HCT116 (cell line): ENCODE data around the gene TGOLN2. TPM values are rescaled to one million over a fixed set of nuclear protein-coding genes. Genes with fewer than 3 reads are reported as not detected.

Experiments used
- ATAC-seq: fragments of 200-7000 bp; cut with Tn5 transposase; 2 replicates; pipeline ENCODE4 v1.9.1; 2020; ENCODE audit warnings: mild to moderate bottlenecking, moderate library complexity
- BruUV-seq: library from RNA; stranded (reverse); fragments of 400-500 nt; replicated peaks from 2 replicates; lab custom pipeline; 2021; lab: Mats Ljungman, UMichigan
- CTCF ChIA-PET: fragments of 300-600 bp; sonication (Branson Sonifier 250); formaldehyde crosslinking; loops from one replicate; lab custom pipeline; 2021; ENCODE audit warnings: antibody characterized with exemption; lab: Charles Lee
- POLR2A ChIA-PET: fragments of 300-600, 350-600 bp; sonication (Branson Sonifier 250); formaldehyde crosslinking; loops from one replicate; lab custom pipeline; 2021; ENCODE audit warnings: antibody characterized with exemption; lab: Charles Lee
- RAD21 ChIA-PET, 2 experiments: fragments of 300-600 bp; sonication (Branson Sonifier 250); formaldehyde crosslinking; loops; one replicate each; lab custom pipeline; 2023; ENCODE audit warnings: low total read pairs in 2 of 2; ENCODE audit not compliant: uncharacterized antibody in 2 of 2, unreplicated experiment in 2 of 2, low non-redundant PET in 1 of 2; lab: Charles Lee
- DNase-seq: peaks from one replicate; pipeline ENCODE4 v3.0.0-alpha.2; 2010; ENCODE audit warnings: low read depth, low spot score
- H2AFZ ChIP-seq: fragments of 200-600 bp; shearing (Covaris generic), sonication (generic); 2 replicates; pipeline ENCODE4 v1.6.1; 2017; ENCODE audit warnings: low read depth, mixed run types, mixed read lengths, antibody characterized with exemption, low read length; ENCODE audit not compliant: poor library complexity, severe bottlenecking
- H3K27ac ChIP-seq: 2 replicates; pipeline ENCODE4 v1.5.1; 2012; ENCODE audit warnings: low read depth, low read length
- H3K27me3 ChIP-seq: fragments of 200-600 bp; sonication (generic); 2 replicates; pipeline ENCODE4 v1.6.1; 2016; ENCODE audit warnings: mixed run types, low read length, mixed read lengths; ENCODE audit not compliant: insufficient read depth
- H3K36me3 ChIP-seq, 2 experiments: fragments of 200-500 bp in 1 of 2; fragments of 200-600 bp in 1 of 2; sonication (Bioruptor generic) in 1 of 2; sonication (generic) in 1 of 2; 2 replicates each; pipeline versions ENCODE4 v1.5.1 to v1.6.1; 2014 to 2016; ENCODE audit warnings: low read length in 2 of 2, inconsistent platforms in 1 of 2, mixed read lengths in 1 of 2, mixed run types in 1 of 2; ENCODE audit not compliant: insufficient read depth in 2 of 2, control insufficient read depth in 1 of 2
- H3K4me1 ChIP-seq, 2 experiments: fragments of 200-600 bp in 1 of 2; sonication (generic) in 1 of 2; 2 replicates each; pipeline versions ENCODE4 v1.5.1 to v1.6.1; 2012 to 2017; ENCODE audit warnings: low read length in 2 of 2, inconsistent platforms in 1 of 2, mild to moderate bottlenecking in 1 of 2, mixed read lengths in 1 of 2, mixed run types in 1 of 2, moderate library complexity in 1 of 2; ENCODE audit not compliant: insufficient read depth in 2 of 2, control insufficient read depth in 1 of 2
- H3K4me2 ChIP-seq: fragments of 200-600 bp; sonication (generic); 2 replicates; pipeline ENCODE4 v1.6.1; 2017; ENCODE audit warnings: mixed run types, low read length, mixed read lengths
- H3K4me3 ChIP-seq, 2 experiments: fragments of 200-600 bp in 1 of 2; sonication (generic) in 1 of 2; replicated peaks in 1 of 2; 2 replicates each; pipeline ENCODE4 v1.5.1; 2011 to 2016; ENCODE audit warnings: low read length in 2 of 2, control low read depth in 1 of 2, low read depth in 1 of 2, mild to moderate bottlenecking in 1 of 2, mixed read lengths in 1 of 2, mixed run types in 1 of 2
- H3K79me2 ChIP-seq: fragments of 200-600 bp; sonication (generic); 2 replicates; pipeline ENCODE4 v1.6.1; 2017; ENCODE audit warnings: mild to moderate bottlenecking, mixed run types, low read length, moderate library complexity, mixed read lengths; ENCODE audit not compliant: insufficient read depth
- H3K9ac ChIP-seq: fragments of 200-600 bp; sonication (generic); 2 replicates; pipeline ENCODE4 v1.6.1; 2016; ENCODE audit warnings: low read length, mixed read lengths
- H3K9me2 ChIP-seq: fragments of 200-600 bp; sonication (generic), shearing (Covaris generic); 2 replicates; pipeline ENCODE4 v1.6.1; 2017; ENCODE audit warnings: mixed run types, mild to moderate bottlenecking, moderate library complexity; ENCODE audit not compliant: insufficient read depth
- H3K9me3 ChIP-seq, 2 experiments: fragments of 200-500 bp in 1 of 2; fragments of 200-600 bp in 1 of 2; sonication (Bioruptor generic) in 1 of 2; sonication (generic) in 1 of 2; 2 replicates each; pipeline ENCODE4 v1.6.1; 2014 to 2017; ENCODE audit warnings: low read length in 2 of 2, mixed read lengths in 2 of 2, inconsistent platforms in 1 of 2, low read depth in 1 of 2, mild to moderate bottlenecking in 1 of 2, mixed run types in 1 of 2, moderate library complexity in 1 of 2; ENCODE audit not compliant: control insufficient read depth in 1 of 2, insufficient read depth in 1 of 2
- H4K20me1 ChIP-seq: fragments of 200-600 bp; sonication (generic), shearing (Covaris generic); 2 replicates; pipeline ENCODE4 v1.6.1; 2017; ENCODE audit warnings: mixed run types, mild to moderate bottlenecking, moderate library complexity; ENCODE audit not compliant: insufficient read depth
- CEBPB ChIP-seq: IDR thresholded peaks from 2 replicates; pipeline ENCODE4 v1.6.1; 2012; ENCODE audit warnings: low read depth
- ELF1 ChIP-seq: IDR thresholded peaks from 2 replicates; pipeline ENCODE4 v1.6.1; 2012; ENCODE audit warnings: low read depth, borderline replicate concordance
- EZH2 ChIP-seq: fragments of 200-600 bp; sonication (generic); IDR thresholded peaks from 2 replicates; pipeline ENCODE4 v1.6.1; 2017; ENCODE audit warnings: antibody characterized with exemption, mixed run types
- EZH2phosphoT487 ChIP-seq: fragments of 200-600 bp; IDR thresholded peaks from 2 replicates; pipeline ENCODE4 v1.6.1; 2018; ENCODE audit warnings: antibody characterized with exemption, borderline replicate concordance
- FOSL1 ChIP-seq: IDR thresholded peaks from 2 replicates; pipeline ENCODE4 v1.6.1; 2012; ENCODE audit warnings: low read depth
- JUND ChIP-seq: IDR thresholded peaks from 2 replicates; pipeline ENCODE4 v1.6.1; 2012
- POLR2AphosphoS5 ChIP-seq: IDR thresholded peaks from 2 replicates; pipeline ENCODE4 v1.6.1; 2011; ENCODE audit warnings: mild to moderate bottlenecking, low read depth, low read length, moderate library complexity
- RAD21 ChIP-seq: IDR thresholded peaks from 2 replicates; pipeline ENCODE4 v1.6.1; 2012; ENCODE audit warnings: low read depth, mild to moderate bottlenecking
- SIN3A ChIP-seq: IDR thresholded peaks from 2 replicates; pipeline ENCODE4 v1.6.1; 2012; ENCODE audit warnings: low read depth
- SP1 ChIP-seq: IDR thresholded peaks from 2 replicates; pipeline ENCODE4 v1.6.1; 2012; ENCODE audit warnings: low read depth
- SRF ChIP-seq: IDR thresholded peaks from 2 replicates; pipeline ENCODE4 v1.6.1; 2012; ENCODE audit warnings: low read depth
- YY1 ChIP-seq: IDR thresholded peaks from 2 replicates; pipeline ENCODE4 v1.6.1; 2011; ENCODE audit warnings: low read length, low read depth, moderate library complexity, mild to moderate bottlenecking; ENCODE audit not compliant: insufficient replicate concordance; ENCODE audit errors: extremely low read depth
- ZFX ChIP-seq: fragments of 450-650 bp; IDR thresholded peaks from 2 replicates; pipeline ENCODE4 v1.6.1; 2017
- ZNF274 ChIP-seq: fragments of 200-500 bp; sonication (Bioruptor generic); IDR thresholded peaks from 2 replicates; pipeline ENCODE4 v1.6.1; 2014; ENCODE audit warnings: mild to moderate bottlenecking, low read depth, low read length, inconsistent platforms
- intact Hi-C: fragments of 100-400 bp; cut with micrococcal nuclease; formaldehyde crosslinking; loops from 2 replicates; pipeline ENCODE4 v1.10.0; 2022
- total RNA-seq: library from RNA; stranded (reverse); gene quantifications from one replicate; pipeline ENCODE4 v1.2.1, GENCODE V29; 2021; ENCODE audit not compliant: unreplicated experiment
- TF ChIP-seq, protein P1 (sequence below): IDR thresholded peaks from 2 replicates; pipeline ENCODE4 v1.6.1; 2012; ENCODE audit warnings: low read depth
- TF ChIP-seq, protein P2 (sequence below): IDR thresholded peaks from 2 replicates; pipeline ENCODE4 v1.6.1; 2012
- TF ChIP-seq, protein P3 (sequence below): IDR thresholded peaks from 2 replicates; pipeline ENCODE4 v1.6.1; 2012
- TF ChIP-seq, protein P4 (sequence below): IDR thresholded peaks from 2 replicates; pipeline ENCODE4 v1.6.1; 2011; ENCODE audit warnings: mild to moderate bottlenecking, low read length, moderate library complexity; ENCODE audit not compliant: insufficient replicate concordance; ENCODE audit errors: extremely low read depth
- TF ChIP-seq, protein P5 (sequence below), 3 experiments: fragments of 200-600 bp in 1 of 3; sonication (generic) in 1 of 3; IDR thresholded peaks in 2 of 3; conservative IDR thresholded peaks in 1 of 3; 2 replicates each; pipeline ENCODE4 v1.5.1; 2012 to 2017; ENCODE audit warnings: low read depth in 2 of 3, low read length in 2 of 3, antibody characterized with exemption in 1 of 3, borderline replicate concordance in 1 of 3, control low read depth in 1 of 3, mild to moderate bottlenecking in 1 of 3, mixed read lengths in 1 of 3, mixed run types in 1 of 3, moderate library complexity in 1 of 3; ENCODE audit not compliant: insufficient read depth in 1 of 3

TGOLN2 gene
- total RNA-seq, 1 experiment from 2014 or later: 43.2 TPM

DNA sequence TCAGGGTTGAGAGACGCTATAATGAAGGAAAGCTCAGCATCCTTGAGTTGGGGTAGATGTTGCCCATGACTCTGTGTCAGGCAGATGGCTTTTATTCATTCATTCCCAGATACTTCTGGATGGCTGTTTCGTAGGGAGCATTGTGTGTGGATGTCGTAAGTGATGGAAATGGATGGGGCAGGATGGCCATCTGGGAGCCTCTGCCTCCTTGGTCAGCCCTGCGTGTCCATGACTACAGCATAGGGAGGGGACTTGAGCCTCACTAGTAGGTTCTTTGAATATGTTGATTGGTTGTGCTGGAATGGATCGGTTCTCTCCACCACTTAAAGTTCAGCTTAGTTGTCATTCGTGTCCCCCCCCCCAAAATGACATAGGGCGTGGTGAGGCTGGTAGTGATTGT is 44.9 kb downstream of the TGOLN2 start:
- ChIA-PET RAD21 (no interaction called here), CTCF (no interaction called here), POLR2A (no interaction called here)
- Histone ChIP-seq H3K4me3 (no peak overlapping the region), H3K79me2 (no peaks in the 10 kb centered on the region), H3K9me3 (no peaks in the 10 kb centered on the region), H3K4me1 (peaks cover 0 to 8% of the 10 kb centered on the region in 2 experiments; a peak in 2 of 4 replicates), H3K9me2 (no peaks in the 10 kb centered on the region), H3K4me2 (no peak overlapping the region), H3K27me3 (no peaks in the 10 kb centered on the region), H2AFZ (no peak overlapping the region), H3K9ac (no peak overlapping the region), H4K20me1 (no peaks in the 10 kb centered on the region), H3K27ac (no peak overlapping the region), H3K36me3 (no peaks in the 10 kb centered on the region)
- BruUV-seq: no TSS peak
- TF ChIP-seq YY1: no peak
- no peak for TF ChIP-seq RAD21
- no peak for TF ChIP-seq FOSL1
- no peak for TF ChIP-seq SRF
- TF ChIP-seq ELF1: no peak
- TF ChIP-seq JUND: no peak
- no peak for TF ChIP-seq EZH2
- TF ChIP-seq, protein P1, sequence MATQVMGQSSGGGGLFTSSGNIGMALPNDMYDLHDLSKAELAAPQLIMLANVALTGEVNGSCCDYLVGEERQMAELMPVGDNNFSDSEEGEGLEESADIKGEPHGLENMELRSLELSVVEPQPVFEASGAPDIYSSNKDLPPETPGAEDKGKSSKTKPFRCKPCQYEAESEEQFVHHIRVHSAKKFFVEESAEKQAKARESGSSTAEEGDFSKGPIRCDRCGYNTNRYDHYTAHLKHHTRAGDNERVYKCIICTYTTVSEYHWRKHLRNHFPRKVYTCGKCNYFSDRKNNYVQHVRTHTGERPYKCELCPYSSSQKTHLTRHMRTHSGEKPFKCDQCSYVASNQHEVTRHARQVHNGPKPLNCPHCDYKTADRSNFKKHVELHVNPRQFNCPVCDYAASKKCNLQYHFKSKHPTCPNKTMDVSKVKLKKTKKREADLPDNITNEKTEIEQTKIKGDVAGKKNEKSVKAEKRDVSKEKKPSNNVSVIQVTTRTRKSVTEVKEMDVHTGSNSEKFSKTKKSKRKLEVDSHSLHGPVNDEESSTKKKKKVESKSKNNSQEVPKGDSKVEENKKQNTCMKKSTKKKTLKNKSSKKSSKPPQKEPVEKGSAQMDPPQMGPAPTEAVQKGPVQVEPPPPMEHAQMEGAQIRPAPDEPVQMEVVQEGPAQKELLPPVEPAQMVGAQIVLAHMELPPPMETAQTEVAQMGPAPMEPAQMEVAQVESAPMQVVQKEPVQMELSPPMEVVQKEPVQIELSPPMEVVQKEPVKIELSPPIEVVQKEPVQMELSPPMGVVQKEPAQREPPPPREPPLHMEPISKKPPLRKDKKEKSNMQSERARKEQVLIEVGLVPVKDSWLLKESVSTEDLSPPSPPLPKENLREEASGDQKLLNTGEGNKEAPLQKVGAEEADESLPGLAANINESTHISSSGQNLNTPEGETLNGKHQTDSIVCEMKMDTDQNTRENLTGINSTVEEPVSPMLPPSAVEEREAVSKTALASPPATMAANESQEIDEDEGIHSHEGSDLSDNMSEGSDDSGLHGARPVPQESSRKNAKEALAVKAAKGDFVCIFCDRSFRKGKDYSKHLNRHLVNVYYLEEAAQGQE: no peak
- no peak for TF ChIP-seq SP1
- no peak for TF ChIP-seq ZFX
- no peak for TF ChIP-seq ZNF274
- TF ChIP-seq, protein P2, sequence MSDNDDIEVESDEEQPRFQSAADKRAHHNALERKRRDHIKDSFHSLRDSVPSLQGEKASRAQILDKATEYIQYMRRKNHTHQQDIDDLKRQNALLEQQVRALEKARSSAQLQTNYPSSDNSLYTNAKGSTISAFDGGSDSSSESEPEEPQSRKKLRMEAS: no peak
- no peak for TF ChIP-seq EZH2phosphoT487
- TF ChIP-seq, protein P3, sequence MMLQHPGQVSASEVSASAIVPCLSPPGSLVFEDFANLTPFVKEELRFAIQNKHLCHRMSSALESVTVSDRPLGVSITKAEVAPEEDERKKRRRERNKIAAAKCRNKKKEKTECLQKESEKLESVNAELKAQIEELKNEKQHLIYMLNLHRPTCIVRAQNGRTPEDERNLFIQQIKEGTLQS: no peak
- TF ChIP-seq, protein P4, sequence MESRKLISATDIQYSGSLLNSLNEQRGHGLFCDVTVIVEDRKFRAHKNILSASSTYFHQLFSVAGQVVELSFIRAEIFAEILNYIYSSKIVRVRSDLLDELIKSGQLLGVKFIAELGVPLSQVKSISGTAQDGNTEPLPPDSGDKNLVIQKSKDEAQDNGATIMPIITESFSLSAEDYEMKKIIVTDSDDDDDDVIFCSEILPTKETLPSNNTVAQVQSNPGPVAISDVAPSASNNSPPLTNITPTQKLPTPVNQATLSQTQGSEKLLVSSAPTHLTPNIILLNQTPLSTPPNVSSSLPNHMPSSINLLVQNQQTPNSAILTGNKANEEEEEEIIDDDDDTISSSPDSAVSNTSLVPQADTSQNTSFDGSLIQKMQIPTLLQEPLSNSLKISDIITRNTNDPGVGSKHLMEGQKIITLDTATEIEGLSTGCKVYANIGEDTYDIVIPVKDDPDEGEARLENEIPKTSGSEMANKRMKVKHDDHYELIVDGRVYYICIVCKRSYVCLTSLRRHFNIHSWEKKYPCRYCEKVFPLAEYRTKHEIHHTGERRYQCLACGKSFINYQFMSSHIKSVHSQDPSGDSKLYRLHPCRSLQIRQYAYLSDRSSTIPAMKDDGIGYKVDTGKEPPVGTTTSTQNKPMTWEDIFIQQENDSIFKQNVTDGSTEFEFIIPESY: no peak
- TF ChIP-seq SIN3A: no peak
- no peak for TF ChIP-seq CEBPB
- TF ChIP-seq POLR2AphosphoS5: no peak
- TF ChIP-seq, protein P5, sequence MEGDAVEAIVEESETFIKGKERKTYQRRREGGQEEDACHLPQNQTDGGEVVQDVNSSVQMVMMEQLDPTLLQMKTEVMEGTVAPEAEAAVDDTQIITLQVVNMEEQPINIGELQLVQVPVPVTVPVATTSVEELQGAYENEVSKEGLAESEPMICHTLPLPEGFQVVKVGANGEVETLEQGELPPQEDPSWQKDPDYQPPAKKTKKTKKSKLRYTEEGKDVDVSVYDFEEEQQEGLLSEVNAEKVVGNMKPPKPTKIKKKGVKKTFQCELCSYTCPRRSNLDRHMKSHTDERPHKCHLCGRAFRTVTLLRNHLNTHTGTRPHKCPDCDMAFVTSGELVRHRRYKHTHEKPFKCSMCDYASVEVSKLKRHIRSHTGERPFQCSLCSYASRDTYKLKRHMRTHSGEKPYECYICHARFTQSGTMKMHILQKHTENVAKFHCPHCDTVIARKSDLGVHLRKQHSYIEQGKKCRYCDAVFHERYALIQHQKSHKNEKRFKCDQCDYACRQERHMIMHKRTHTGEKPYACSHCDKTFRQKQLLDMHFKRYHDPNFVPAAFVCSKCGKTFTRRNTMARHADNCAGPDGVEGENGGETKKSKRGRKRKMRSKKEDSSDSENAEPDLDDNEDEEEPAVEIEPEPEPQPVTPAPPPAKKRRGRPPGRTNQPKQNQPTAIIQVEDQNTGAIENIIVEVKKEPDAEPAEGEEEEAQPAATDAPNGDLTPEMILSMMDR (IDR thresholded peaks at IDR 0.05 in 2 of 3, conservative IDR thresholded peaks at IDR 0.05 in 1 of 3; ENCODE audit: borderline replicate concordance in 1 of 3, insufficient read depth in 1 of 3, low read depth in 2 of 3, low read length in 2 of 3): no peak
- ATAC-seq (no peak), DNase-seq (no peak)
- intact Hi-C loops: no loop called here
